Spleen (tissue), 11 donors: ENCODE results near the gene ALOX12B. TPM values are rescaled to one million over a fixed set of nuclear protein-coding genes. Genes with fewer than 3 reads are reported as not detected.

Source experiments
- DNase-seq: peaks from one replicate; pipeline ENCODE4 v3.0.0-alpha.2; 2020
- H3K27ac ChIP-seq, 8 donors: fragments of 200-600 bp; sonication (generic) in 7 of 8; 1 replicate in 4 of 8; 2 replicates in 4 of 8; pipeline versions ENCODE4 v1.5.0 to v1.8.0; 2016 to 2021; ENCODE audit warnings: inconsistent platforms in 4 of 8, mild to moderate bottlenecking in 4 of 8, moderate library complexity in 1 of 8
- H3K27me3 ChIP-seq, 7 donors: fragments of 200-600 bp; sonication (generic) in 6 of 7; replicated peaks in 1 of 7; 1 replicate in 4 of 7; 2 replicates in 3 of 7; pipeline versions ENCODE4 v1.5.0 to v1.8.0; 2016 to 2021; ENCODE audit warnings: inconsistent platforms in 3 of 7, mild to moderate bottlenecking in 1 of 7
- H3K36me3 ChIP-seq, 6 donors: fragments of 200-600 bp; sonication (generic) in 5 of 6; 1 replicate in 4 of 6; 2 replicates in 2 of 6; pipeline versions ENCODE4 v1.5.0 to v1.8.0; 2016 to 2021; ENCODE audit warnings: inconsistent platforms in 2 of 6
- H3K4me1 ChIP-seq, 6 donors: fragments of 200-600 bp; sonication (generic) in 5 of 6; 1 replicate in 3 of 6; 2 replicates in 3 of 6; pipeline versions ENCODE4 v1.5.0 to v1.8.0; 2016 to 2021; ENCODE audit warnings: inconsistent platforms in 3 of 6
- H3K4me3 ChIP-seq, 8 donors: fragments of 200-600 bp; sonication (generic) in 7 of 8; 1 replicate in 4 of 8; 2 replicates in 4 of 8; pipeline versions ENCODE4 v1.5.0 to v1.8.0; 2016 to 2021; ENCODE audit warnings: inconsistent platforms in 4 of 8, mild to moderate bottlenecking in 4 of 8, moderate library complexity in 2 of 8
- H3K9me3 ChIP-seq, 8 donors: fragments of 200-600 bp; sonication (generic) in 7 of 8; 1 replicate in 4 of 8; 2 replicates in 4 of 8; pipeline versions ENCODE4 v1.5.0 to v1.8.0; 2016 to 2021; ENCODE audit warnings: inconsistent platforms in 4 of 8
- CTCF ChIP-seq, 11 experiments: fragments of 200-600 bp in 7 of 11; fragments of 450-650 bp in 4 of 11; sonication (generic) in 4 of 11; IDR thresholded peaks in 8 of 11; conservative IDR thresholded peaks in 3 of 11; 1 replicate in 7 of 11; 2 replicates in 4 of 11; pipeline versions ENCODE4 v1.4.0 to v1.8.0; 2016 to 2021; ENCODE audit warnings: antibody characterized with exemption in 11 of 11, inconsistent platforms in 4 of 11, mild to moderate bottlenecking in 1 of 11
- POLR2A ChIP-seq, 3 donors: fragments of 450-650 bp; IDR thresholded peaks; one replicate each; pipeline ENCODE4 v1.5.1; 2017; ENCODE audit warnings: antibody characterized with exemption in 3 of 3, mild to moderate bottlenecking in 1 of 3
- POLR2AphosphoS5 ChIP-seq, 3 donors: sonication (generic); formaldehyde crosslinking; IDR thresholded peaks; one replicate each; pipeline ENCODE4 v1.5.1; 2017; ENCODE audit warnings: antibody characterized with exemption in 3 of 3
- WGBS, 5 donors: extraction: QIAGEN DNeasy Blood & Tissue Kit in 3 of 5; methylation state at CpG; one replicate each; pipeline versions ENCODE4 v1.1.5 to v1.1.7; 2013 to 2018; 5-methylcytosine and 5-hydroxymethylcytosine counted together
- intact Hi-C: fragments of 100-400 bp; cut with DNase I; formaldehyde crosslinking; loops from one replicate; pipeline ENCODE4 v1.15.0; 2023; ENCODE audit warnings: low total_unique reads
- polyA plus RNA-seq, 3 donors: library from polyadenylated mRNA; stranded (reverse); fragments of 200-250 nt; gene quantifications; one replicate each; pipeline ENCODE4 v1.2.1, GENCODE V29; 2013
- total RNA-seq, 7 donors: library from RNA; depleted of rRNA in 3 of 7; stranded (reverse); fragments of >200 nt in 3 of 7; fragmentation: NEBNext Ultra II Directional in 4 of 7; extraction: Animal tissue kit (Norgen Biotek cat#: 25700) in 4 of 7; gene quantifications; one replicate each; pipeline versions ENCODE4 v1.1.0 to v1.2.1, GENCODE V29; 2016 to 2021
- donor health status: healthy with polysubstance abuse.
- donor health status: DM: no; HTN: no; CAD: no; lungs with moderate emphysema.
- donor health status: DM: no; HTN: no; CAD: no.
- donor health status: Bipolar disorder and iron deficiency.
- donor health status: healthy.
- donor health status: DM: no; HTN: no; CAD: no.
- donor health status: DM: yes; HTN: yes; CAD: no.

The ALOX12B gene
- total and polyA plus RNA-seq, 10 donors: 0.47 to 1.3 (median 0.86) TPM; not detected in 4

GRCh38 chr17:8052256-8053252 lies 35.0 kb downstream of the ALOX12B start:
- 85 to 94% (median 93%) methylated on average over 6 of the region's 6 CpGs for WGBS, 5 donors
- intact Hi-C loops: loop anchor here (10.0 kb wide), 2 partner anchors 58 to 228 kb away; no protein-coding TSS in a partner anchor
- no peak overlapping the region for H3K27ac ChIP-seq
- no peak for TF ChIP-seq POLR2A (IDR thresholded peaks at IDR 0.05)
- no peak for TF ChIP-seq CTCF (IDR thresholded peaks at IDR 0.05 in 8 of 11, conservative IDR thresholded peaks at IDR 0.05 in 3 of 11)
- no peak for TF ChIP-seq POLR2AphosphoS5 (IDR thresholded peaks at IDR 0.05)
- H3K36me3 ChIP-seq: peaks cover 0 to 3% (median 0%) of the 10 kb centered on the region in 6 donors
- peaks cover 0 to 10% (median 0%) of the 10 kb centered on the region in 7 donors for H3K27me3 ChIP-seq
- peak; percentile 28 for DNase-seq
- peaks cover 0 to 28% (median 21%) of the 10 kb centered on the region in 6 donors for H3K4me1 ChIP-seq
- no peaks in the 10 kb centered on the region for H3K9me3 ChIP-seq
- no peak overlapping the region for H3K4me3 ChIP-seq

GRCh38 chr17:8051831-8052230 lies 35.7 kb downstream of the ALOX12B start:
- Histone ChIP-seq H3K4me1 (peaks cover 0 to 20% (median 14%) of the 10 kb centered on the region in 6 donors), H3K36me3 (peaks cover 0 to 3% (median 0%) of the 10 kb centered on the region in 6 donors), H3K27me3 (peaks cover 0 to 10% (median 0%) of the 10 kb centered on the region in 7 donors), H3K27ac (no peak overlapping the region), H3K9me3 (no peaks in the 10 kb centered on the region), H3K4me3 (no peak overlapping the region)
- no peak for TF ChIP-seq CTCF (IDR thresholded peaks at IDR 0.05 in 8 of 11, conservative IDR thresholded peaks at IDR 0.05 in 3 of 11)
- TF ChIP-seq POLR2AphosphoS5 (IDR thresholded peaks at IDR 0.05): no peak
- TF ChIP-seq POLR2A (IDR thresholded peaks at IDR 0.05): no peak
- DNase-seq: no peak
- WGBS, 5 donors: 72 to 91% (median 85%) methylated on average over 7 of the region's 7 CpGs
- intact Hi-C loops: loop anchor here (10.0 kb wide), 2 partner anchors 57 to 227 kb away; no protein-coding TSS in a partner anchor

GRCh38 chr17:8048736-8049135 lies 38.8 kb downstream of the ALOX12B start:
- TF ChIP-seq POLR2A (IDR thresholded peaks at IDR 0.05) (no peak), CTCF (IDR thresholded peaks at IDR 0.05 in 8 of 11, conservative IDR thresholded peaks at IDR 0.05 in 3 of 11) (no peak), POLR2AphosphoS5 (IDR thresholded peaks at IDR 0.05) (no peak)
- Histone ChIP-seq H3K4me1 (no peaks in the 10 kb centered on the region), H3K36me3 (peaks cover 0 to 3% (median 0%) of the 10 kb centered on the region in 6 donors), H3K9me3 (no peaks in the 10 kb centered on the region), H3K4me3 (no peak overlapping the region), H3K27me3 (peaks cover 0 to 21% (median 0%) of the 10 kb centered on the region in 7 donors), H3K27ac (no peak overlapping the region)
- intact Hi-C loops: no loop called here
- WGBS, 5 donors: 76 to 89% (median 87%) methylated on average over 7 to 8 of the region's 8 CpGs
- DNase-seq: no peak

- H3K27me3 ChIP-seq: peaks cover 0 to 21% (median 0%) of the 10 kb centered on the region in 7 donors
- 81 to 97% (median 92%) methylated on average over 4 to 12 of the region's 12 CpGs for WGBS, 5 donors
- H3K4me1 ChIP-seq: no peaks in the 10 kb centered on the region
- H3K4me3 ChIP-seq: no peak overlapping the region
- H3K36me3 ChIP-seq: peaks cover 0 to 3% (median 0%) of the 10 kb centered on the region in 6 donors
- TF ChIP-seq POLR2A (IDR thresholded peaks at IDR 0.05) (no peak), POLR2AphosphoS5 (IDR thresholded peaks at IDR 0.05) (no peak), CTCF (IDR thresholded peaks at IDR 0.05 in 8 of 11, conservative IDR thresholded peaks at IDR 0.05 in 3 of 11) (no peak)
- DNase-seq: no peak
- H3K9me3 ChIP-seq: no peaks in the 10 kb centered on the region
- intact Hi-C loops: no loop called here
- H3K27ac ChIP-seq: no peak overlapping the region
Measured at GRCh38 chr17:8048236-8048635, 39.3 kb downstream of the ALOX12B start.
